Ishikawa (cell line): ENCODE data around the gene SPATA9.

Experiments
- EP300 ChIP-seq: IDR thresholded peaks from 2 replicates; pipeline ENCODE4 v1.6.1; 2012; ENCODE audit warnings: borderline replicate concordance
- TAF1 ChIP-seq: IDR thresholded peaks from 2 replicates; pipeline ENCODE4 v1.6.1; 2012; ENCODE audit warnings: low read depth, mild to moderate bottlenecking
- TF ChIP-seq, protein P1 (sequence below): IDR thresholded peaks from 2 replicates; pipeline ENCODE4 v1.6.1; 2012; ENCODE audit warnings: low read depth, mild to moderate bottlenecking

DNA sequence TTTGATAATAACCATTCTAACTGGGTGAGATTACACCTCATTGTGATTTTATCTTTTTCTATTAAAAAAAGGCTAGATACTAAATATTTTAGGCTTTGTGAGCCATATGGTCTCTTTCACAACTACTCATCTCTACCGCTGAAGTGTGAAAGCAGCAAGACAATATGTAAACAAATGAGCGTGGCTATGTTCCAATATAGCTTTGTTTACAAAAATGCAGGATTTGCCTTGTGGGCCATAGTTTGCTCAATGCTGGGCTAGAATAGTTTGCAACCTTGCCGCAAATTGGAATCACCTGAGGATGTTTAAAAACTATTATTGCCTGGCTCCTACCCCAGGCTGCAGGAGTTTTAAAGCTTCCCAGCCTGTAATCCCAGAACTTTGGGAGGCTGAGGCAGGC lies 73.1 kb downstream of the SPATA9 start:
- TF ChIP-seq, protein P1, sequence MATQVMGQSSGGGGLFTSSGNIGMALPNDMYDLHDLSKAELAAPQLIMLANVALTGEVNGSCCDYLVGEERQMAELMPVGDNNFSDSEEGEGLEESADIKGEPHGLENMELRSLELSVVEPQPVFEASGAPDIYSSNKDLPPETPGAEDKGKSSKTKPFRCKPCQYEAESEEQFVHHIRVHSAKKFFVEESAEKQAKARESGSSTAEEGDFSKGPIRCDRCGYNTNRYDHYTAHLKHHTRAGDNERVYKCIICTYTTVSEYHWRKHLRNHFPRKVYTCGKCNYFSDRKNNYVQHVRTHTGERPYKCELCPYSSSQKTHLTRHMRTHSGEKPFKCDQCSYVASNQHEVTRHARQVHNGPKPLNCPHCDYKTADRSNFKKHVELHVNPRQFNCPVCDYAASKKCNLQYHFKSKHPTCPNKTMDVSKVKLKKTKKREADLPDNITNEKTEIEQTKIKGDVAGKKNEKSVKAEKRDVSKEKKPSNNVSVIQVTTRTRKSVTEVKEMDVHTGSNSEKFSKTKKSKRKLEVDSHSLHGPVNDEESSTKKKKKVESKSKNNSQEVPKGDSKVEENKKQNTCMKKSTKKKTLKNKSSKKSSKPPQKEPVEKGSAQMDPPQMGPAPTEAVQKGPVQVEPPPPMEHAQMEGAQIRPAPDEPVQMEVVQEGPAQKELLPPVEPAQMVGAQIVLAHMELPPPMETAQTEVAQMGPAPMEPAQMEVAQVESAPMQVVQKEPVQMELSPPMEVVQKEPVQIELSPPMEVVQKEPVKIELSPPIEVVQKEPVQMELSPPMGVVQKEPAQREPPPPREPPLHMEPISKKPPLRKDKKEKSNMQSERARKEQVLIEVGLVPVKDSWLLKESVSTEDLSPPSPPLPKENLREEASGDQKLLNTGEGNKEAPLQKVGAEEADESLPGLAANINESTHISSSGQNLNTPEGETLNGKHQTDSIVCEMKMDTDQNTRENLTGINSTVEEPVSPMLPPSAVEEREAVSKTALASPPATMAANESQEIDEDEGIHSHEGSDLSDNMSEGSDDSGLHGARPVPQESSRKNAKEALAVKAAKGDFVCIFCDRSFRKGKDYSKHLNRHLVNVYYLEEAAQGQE = no peak
- TF ChIP-seq TAF1 = no peak
- TF ChIP-seq EP300 = no peak
